ENCODE results near the gene B4GALT5. TPM values are rescaled to one million over a fixed set of nuclear protein-coding genes. Genes with fewer than 3 reads are reported as not detected.

The B4GALT5 gene
- total RNA-seq, 1 experiment from 2014 or later: 31.5 TPM

DNA sequence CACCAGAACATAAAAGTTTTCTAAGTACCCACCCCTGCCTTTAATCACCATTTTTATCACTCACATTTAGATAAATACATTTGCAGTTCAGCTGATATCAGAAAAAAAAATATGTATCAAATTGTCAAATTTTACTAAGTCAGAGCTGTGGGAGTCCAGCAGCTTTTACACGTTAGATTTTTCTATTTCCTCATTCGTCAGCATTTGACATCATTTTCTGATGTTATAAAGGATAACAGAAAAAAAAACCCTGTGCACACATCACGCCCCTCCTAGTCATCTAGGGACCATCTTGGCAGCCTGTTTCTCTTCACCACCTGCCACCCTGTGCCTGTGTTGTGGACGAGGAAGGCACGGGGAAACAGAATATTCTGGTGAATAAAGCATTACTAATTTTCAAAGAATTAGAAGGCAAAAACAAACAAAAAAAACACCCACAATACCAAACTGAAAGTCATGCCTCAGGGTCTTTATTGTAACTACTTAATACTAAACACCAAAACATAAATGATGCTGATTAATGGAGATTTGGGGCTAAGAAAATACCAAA lies 12.4 kb downstream of the B4GALT5 start:
- peak; percentile 88 for DNase-seq (ENCODE audit: low read depth)

DNA sequence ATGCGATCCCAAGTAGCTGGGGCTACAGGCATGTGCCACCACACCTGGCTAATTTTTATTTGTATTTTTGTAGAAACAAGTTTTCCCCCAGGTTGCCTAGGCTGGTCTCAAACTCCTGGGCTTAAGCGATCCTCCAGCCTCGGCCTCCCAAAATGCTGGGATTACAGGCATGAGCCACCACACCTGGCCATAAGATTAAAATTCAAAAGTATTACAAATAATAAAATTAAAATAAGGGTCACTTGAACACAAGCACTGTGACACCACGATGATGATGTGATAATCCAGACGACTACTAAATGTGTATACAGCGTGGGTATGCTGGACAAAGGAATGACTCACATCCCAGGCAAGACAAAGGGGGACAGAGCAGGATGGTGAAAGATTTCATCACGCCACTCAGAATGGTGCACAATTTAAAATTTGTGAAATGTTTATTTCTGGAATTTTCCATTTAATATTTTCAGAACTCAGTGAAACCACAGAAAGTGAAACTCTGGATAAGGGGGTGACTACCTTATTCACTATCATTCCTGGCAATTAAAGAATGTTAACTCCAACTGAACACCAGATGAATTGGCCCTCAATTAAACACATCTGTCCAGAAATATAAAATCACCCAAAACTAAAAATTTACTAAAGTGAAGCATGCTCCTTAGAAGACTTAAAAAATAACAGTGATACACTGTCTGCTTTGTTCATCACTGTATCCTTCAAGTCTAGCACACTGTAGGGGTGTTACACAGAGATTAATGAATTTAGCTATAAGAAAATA lies 13.1 kb downstream of the B4GALT5 start:
- DNase-seq (ENCODE audit: low read depth): peak; percentile 81

DNA sequence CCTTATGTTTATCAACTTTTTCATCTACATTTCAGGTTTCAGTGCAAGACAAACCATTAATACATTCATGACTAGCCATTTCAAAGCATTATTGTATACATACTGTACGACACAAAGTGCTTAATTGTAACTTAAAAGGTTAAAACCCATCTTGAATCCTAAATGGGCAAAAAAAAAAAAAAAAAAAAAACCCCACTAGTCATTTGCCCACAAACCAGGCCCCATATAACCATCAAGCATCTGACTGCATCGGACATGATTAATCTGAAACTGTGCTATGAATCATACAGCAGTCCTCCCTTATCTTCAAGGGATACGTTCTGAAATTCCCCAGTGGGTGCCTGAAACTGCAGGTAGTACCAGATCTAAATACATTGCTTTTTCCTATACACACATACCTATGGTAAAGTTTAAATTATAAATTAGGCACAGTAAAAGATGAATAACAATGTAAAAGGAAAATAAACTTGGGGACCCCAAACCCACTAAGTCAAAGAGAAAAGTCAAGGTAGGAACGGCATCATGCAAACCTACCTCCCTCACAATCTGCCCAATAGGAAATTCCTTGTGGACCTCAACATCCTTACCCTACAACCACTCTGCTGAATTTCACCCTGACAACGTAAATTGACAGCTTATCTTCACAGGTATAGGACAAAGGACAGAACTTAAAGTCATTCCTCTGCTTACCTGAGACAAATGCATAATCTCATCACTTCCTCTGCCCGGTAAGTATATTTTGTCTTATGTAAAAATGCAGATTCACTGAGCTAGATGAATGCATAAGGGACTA lies 14.3 kb downstream of the B4GALT5 start:
- DNase-seq (ENCODE audit: low read depth): peak; percentile 77

DNA sequence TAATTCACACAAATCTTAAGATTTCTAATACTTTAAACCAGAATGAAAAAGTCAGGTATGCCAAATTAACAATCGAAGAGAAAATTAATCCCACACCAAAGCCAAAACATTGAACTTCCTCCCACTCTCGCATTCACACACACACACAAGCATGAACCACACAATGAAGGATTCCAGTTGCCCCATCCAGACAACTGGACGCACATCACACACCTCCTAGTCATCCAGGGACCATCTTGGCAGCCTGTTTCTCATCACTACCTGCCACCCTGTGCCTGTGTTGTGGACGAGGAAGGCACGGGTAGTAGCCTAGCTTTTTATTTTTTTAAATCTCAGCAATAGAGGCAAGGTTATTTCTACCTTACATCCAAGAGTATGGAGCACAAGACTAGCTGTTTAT lies 15.2 kb downstream of the B4GALT5 start:
- no peak for DNase-seq (ENCODE audit: low read depth)

DNA sequence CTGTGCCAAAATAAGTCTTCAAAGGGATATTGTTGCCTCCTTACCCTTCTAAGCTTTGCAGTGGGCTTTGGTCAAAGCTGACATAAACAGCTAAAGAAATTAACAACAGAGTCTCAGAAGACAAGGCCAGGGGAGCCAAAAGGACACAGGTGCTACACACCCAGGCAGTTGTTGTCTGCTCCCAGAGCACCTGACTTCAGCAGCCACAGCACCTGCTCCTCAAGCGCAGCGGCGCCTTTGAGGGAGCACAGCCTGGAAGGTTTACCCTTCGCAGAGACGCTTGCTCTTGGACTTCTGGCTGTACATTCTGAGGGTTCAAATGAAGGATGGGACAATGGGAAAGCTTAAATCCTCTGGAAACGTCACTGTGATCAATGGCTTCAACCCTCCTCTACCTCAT lies 16.6 kb downstream of the B4GALT5 start:
- DNase-seq (ENCODE audit: low read depth): no peak

DNA sequence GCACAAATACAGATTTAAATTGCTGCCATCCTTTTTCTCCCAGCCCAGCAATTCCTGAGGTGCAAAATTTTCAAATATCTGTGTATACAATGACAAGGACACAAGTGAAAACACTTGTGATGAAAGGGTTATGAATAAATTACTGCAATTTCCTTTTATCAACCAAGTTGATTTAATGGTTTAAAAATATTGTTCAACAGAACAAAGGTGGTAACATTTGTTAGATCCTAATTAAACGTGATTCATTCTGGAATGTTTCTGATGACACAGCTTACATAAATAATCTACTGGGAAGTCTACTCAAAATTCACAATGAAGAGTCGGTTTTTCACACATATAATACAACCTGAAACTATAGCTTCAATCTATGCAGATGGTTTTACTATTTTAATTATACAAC lies 17.1 kb downstream of the B4GALT5 start:
- DNase-seq (ENCODE audit: low read depth): no peak

DNA sequence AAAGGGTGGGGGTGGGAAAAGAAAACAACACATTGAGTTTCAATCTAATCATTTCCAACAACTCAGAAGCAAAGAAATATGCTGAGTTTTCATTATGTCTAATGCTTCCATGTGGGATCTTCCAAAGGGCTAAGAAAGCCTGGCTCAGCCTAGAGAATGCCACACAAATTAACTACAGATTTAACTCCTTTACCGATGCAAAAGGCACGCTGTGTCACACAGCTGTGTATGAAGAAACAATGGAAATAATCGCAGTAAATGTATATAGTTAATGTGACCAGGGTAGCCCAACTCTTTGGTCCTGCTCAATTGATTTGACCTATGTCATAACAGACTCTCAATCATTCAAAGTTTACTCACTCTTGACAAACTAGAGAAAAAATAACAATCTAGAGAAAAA lies 17.8 kb downstream of the B4GALT5 start:
- no peak for DNase-seq (ENCODE audit: low read depth)

DNA sequence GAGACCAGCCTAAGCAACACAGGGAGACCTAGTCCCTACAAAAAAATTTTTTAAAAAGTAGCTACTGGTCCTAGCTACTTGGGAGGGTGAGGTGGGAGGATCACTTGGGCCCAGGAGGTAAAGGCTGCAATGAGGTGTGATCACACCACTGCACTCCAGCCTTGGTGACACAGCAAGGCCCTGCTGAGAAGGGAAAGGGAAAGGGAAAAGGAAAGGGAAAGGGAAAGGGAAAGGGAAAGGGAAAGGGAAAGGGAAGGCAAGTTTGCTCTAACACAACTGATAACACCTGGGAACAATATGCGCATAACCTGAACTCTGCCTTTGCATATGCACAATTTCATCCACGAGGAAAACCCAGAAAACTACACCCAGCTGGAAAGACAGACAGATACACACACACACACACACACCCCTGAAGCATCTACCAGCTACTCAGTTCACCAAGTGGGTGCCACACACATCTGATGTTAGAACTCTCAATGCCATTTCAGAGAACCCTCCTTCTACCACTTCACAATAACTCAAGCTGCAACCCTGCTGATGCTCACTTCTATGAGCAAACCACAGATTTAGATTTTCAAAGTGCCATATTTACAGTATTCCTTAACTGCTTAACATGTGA lies 19.1 kb downstream of the B4GALT5 start:
- no peak for DNase-seq (ENCODE audit: low read depth)

DNA sequence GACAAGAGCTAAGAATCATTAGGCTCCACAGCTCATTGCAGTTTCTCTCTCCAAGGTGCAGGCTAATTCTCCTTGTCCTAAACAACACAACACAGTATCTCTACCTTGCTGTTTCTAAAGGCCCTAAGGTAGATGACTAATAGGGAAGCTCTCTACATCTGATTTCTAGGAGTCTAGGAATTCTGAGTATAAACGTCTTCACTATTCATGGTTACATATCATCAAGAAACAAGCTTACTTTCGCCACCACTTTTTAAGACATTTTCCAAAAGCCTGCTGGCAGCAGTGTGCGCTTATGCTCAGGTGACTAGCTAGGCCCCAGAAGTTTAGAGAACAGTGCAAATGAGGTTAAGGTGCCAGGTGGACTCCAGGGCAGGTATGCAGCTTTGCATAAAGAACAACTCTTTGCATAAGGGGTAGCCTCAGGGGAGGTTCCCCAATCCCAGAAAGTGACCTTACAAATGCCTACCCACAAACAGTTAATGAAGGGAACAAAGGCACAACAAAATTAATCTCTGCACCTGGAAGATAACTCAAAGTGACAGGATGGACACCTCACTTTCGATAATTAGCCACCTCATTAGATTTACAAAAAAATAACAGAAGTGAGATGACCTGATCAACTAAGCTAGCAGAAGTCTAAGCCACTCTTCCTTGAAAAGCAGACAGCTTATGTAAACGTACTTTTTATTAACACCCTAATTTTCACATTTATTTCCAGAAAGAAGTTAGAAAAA lies 20.1 kb downstream of the B4GALT5 start:
- DNase-seq (ENCODE audit: low read depth): no peak

DNA sequence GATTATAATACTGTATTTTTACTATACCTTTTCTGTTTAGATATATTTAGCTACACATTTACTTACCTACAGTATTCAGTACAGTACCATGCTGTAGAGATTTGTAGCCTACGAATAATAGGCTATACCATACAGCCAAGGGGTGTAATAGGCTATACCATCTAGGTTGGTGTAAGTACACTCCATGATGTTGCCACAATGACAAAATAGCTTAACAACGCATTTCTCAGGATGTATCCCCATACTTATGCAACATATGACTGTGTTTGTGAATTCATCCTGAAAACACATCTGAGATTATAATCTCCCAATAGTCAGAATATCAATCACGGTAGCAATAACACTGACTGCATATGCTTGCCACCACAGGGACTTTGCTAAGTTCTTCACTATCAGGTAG lies 20.7 kb downstream of the B4GALT5 start:
- no peak for DNase-seq (ENCODE audit: low read depth)

DNA sequence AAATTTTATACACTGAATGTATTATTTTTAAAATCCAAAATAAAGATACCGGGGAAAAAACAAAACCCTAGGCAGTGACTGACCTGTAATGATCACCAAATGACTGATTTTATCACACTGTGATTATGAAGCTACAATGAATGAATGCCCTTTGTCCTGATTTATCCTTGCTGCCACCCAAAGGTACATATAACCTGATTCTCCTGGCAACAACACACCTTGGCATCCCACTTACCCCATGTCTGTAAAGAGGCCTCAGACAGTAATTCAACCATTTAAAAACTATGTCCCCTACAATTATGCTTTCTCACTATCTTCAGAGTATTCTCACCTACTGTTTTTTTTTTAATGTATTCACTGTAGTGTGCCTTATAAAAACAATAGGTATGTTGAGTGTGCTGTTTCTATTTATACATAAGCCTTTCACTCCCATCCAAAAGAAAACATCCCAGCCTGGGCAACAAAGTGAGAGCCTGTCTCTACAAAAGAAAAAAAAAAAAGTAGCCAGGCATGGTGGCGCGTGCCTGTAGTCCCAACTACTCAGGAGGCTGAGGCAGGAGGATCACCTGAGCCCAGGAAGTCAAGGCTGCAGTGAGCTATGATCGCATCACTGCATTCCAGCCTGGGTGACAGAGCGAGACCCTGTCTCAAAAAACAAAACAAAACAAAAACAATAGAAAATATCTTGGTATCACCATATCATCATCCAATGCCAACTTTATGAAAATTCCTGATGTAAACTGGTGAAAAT lies 21.7 kb downstream of the B4GALT5 start:
- DNase-seq (ENCODE audit: low read depth): no peak

DNA sequence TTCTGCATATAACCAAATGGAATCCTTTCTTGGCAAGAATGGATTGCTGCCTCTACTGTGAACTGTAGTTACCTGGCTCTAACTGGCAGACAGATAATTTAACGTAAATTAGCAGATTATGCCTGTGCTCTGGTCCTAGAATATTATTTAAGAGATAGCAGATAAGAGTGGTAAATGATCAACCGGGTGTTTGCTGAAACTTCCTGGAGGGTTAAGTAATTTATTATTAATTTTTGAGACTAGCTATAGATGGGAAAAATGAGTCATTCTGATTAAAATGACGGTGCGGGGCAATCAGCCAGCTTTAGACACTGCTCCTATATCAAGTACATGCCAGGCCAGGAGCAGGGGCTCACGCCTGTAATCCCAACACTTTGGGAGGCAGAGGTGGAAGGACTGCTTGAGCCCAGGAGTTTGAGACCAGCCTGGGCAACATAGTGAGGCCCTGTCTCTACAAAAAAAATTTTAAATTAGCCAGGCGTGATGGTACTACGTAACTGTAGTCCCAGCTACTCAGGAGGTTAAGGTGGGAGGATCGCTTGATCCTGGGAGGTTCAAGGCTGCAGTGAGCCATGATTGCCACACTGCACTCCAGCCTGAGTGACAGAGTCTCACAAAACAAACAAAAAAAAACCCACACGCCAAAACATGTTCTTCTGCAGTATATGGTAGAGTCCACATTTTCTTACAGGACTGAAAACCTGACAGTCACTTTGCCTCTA lies 22.6 kb downstream of the B4GALT5 start:
- no peak for DNase-seq (ENCODE audit: low read depth)

DNA sequence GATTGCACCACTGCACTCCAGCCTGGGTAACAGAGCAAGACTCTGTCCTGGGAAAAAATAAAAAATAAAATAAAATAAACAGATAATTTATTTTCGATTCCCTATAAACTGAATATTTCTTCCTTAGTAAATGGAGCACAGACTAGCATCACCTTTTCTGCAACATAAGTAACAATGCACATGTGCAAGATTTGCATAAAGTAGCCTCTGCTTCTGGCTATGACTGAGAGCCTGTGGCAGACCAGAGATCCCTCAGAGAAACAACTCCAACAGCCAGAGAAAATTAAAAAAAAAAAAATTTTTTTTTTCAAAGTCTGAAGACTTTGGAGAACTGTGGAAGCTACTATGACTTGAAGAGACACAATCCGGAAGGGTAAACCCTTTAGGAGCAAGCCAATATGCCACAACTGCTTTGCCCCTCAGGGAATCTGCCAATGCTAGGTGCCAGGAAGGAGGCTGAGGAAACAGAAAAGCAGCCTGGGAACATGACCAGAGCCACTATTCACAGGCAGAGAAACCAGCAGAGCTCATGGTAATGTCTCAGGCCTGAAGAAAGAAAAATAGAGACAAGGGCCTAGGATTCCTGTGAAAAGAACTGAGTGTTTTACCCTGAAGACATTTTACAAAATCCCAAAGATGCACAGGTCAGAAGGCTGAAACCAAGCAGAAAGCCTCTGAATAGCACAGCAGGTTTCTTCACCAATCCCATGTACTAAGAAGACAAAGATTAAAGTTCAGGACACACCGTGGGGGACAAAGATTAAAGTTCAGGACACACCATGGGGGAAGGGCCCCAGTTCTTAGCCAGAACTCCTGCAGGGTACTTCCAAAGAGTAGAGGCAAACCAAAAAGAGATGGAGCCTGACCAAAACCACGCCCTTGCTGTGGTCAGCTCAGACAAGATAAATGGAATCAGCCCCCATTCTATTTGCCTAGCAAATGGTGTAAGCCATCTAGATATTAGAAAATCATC lies 25.8 kb downstream of the B4GALT5 start:
- no peak for DNase-seq (ENCODE audit: low read depth)

DNA sequence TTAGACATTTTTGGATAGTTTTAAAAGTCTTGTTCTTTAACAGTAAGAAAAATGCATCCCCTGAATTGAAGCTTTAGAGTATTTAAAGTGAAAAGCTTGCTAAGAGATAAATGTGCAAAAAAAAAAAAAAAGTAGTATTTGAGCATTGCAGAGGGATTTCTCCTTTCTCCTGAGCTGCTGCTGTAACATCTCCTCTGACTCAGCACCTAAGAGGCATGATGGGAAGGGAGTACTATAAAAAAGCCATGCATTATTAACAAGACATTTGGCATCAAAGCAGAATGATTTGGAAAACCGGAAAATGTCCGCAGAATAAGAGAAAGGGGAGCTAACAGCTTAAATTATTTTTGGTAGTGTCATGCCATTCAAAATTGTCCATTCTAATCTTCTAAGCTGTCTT lies 27.9 kb downstream of the B4GALT5 start:
- DNase-seq (ENCODE audit: low read depth): peak; percentile 51

DNA sequence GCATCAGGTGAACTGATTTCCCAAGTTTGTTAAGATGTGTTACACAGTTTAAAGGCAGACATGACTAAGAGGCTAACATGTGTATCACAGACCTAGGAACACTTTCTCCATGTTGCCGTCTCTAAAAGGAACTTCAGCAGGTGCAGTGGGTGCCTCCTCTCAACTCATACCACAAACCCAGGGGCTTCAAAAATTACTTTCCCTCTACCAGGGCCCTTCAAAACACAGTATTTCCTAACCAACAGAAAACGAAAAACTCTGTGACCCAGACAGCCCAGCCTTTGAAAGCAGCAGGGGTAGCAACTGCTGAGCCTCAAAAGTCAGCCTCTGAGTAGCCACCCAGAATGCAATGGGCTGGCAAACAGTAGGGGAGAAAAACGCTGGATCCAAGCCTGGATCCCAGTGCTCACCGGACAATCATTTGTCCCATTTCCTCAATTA lies 28.5 kb downstream of the B4GALT5 start:
- DNase-seq (ENCODE audit: low read depth): no peak

DNA sequence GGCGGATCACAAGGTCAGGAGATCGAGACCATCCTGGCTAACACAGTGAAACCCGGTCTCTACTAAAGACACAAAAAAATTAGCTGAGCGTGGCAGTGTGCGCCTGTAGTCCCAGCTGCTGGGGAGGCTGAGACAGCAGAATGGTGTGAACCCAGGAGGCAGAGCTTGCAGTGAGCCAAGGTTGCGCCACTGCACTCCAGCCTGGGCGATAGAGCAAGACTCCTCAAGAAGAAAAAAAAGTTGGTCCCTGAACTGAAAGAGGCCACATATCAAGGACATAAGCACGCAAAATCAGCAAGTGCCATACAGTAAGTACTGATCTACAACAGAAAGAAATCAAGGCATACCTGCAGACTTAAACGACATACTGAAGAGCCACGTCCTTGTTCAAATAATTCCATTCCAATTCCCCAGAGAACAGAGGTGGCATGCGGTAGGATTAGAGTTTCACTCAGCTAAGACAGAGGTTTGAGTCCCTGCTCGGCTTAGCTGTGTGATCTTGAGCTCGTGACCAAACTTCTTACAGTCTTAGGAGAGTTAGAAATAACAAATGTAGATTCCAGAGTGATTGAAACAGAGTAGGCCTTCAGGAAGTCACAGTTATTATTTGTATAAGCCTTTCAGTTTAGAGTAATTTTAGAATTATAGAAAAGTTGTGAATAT lies 29.2 kb downstream of the B4GALT5 start:
- no peak for DNase-seq (ENCODE audit: low read depth)

DNA sequence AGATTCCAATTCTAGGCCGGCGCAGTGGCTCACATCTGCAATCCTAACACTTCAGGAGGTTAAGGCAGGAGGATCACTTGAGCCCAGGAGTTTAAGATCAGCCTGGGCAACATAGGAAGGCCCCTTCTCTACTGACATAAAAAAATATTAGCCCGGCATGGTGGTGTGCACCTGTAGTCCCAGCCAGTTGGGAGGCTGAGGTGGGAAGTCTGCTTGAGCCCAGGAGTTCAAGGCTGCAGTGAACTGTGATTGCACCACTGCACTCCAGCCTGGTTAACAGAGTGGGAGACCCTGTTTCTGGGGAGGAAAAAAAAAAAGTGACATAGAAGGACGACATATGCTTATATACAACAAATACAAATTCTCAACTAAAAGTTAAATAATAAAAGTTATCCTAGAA lies 30.9 kb downstream of the B4GALT5 start:
- no peak for DNase-seq (ENCODE audit: low read depth)

DNA sequence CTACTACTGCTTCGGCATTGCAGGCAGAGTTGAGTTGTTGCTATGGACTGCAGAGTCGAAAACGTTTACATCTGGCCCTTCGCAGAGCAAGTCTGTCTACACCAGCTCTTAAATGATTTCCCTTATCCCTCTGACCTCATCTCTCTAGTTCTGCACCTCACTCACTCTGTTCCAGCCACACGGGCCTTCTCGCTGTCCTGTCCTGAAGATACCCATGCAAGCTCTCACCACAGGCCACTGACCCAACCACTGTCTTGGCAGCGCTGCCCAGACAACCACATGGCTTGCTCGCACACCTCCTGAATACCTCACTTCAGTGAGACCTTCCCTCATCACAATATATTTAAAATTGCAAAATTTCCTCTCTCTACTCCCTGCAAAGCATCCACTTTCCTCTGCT lies 31.4 kb downstream of the B4GALT5 start:
- no peak for DNase-seq (ENCODE audit: low read depth)
